ENCODE results near the gene COL25A1.

GRCh38 chr4:109121561-109121960, 180.9 kb downstream of the COL25A1 start:
- TF ChIP-seq CTCF (IDR thresholded peaks at IDR 0.05; ENCODE audit: low read depth, low read length) (no peak), POLR2A (IDR thresholded peaks at IDR 0.05; ENCODE audit: extremely low read depth, insufficient read length) (no peak), MAX (IDR thresholded peaks at IDR 0.05; ENCODE audit: low read depth, low read length) (no peak), MYC (IDR thresholded peaks at IDR 0.05; ENCODE audit: low read depth, low read length) (no peak)

All from NB4 (cell line).